GM13977 (cell line): ENCODE data around the gene BRSK2.

ENCODE experiments used
- DNase-seq: peaks from one replicate; pipeline ENCODE4 v3.0.0; 2012; ENCODE audit warnings: low spot score
- in situ Hi-C: fragments of 300-500 bp; cut with MboI; formaldehyde crosslinking; loops from one replicate; pipeline ENCODE4 v1.12.0; 2022; ENCODE audit warnings: low sequenced_read_pairs, low pct_unique_long_range_greater_than_20kb, mixed read lengths, inconsistent platforms; ENCODE audit not compliant: unreplicated experiment
- TF ChIP-seq, protein P1 (sequence below): IDR thresholded peaks from 2 replicates; pipeline ENCODE4 v1.5.1; 2012; ENCODE audit warnings: mild to moderate bottlenecking, control low read depth; ENCODE audit not compliant: insufficient read depth; ENCODE audit errors: extremely low read depth, missing control alignments

The BRSK2 gene

GRCh38 chr11:1461826-1462697 lies 72.3 kb downstream of the BRSK2 start:
- no peak for DNase-seq
- in situ Hi-C loops: no loop called here
- TF ChIP-seq, protein P1, sequence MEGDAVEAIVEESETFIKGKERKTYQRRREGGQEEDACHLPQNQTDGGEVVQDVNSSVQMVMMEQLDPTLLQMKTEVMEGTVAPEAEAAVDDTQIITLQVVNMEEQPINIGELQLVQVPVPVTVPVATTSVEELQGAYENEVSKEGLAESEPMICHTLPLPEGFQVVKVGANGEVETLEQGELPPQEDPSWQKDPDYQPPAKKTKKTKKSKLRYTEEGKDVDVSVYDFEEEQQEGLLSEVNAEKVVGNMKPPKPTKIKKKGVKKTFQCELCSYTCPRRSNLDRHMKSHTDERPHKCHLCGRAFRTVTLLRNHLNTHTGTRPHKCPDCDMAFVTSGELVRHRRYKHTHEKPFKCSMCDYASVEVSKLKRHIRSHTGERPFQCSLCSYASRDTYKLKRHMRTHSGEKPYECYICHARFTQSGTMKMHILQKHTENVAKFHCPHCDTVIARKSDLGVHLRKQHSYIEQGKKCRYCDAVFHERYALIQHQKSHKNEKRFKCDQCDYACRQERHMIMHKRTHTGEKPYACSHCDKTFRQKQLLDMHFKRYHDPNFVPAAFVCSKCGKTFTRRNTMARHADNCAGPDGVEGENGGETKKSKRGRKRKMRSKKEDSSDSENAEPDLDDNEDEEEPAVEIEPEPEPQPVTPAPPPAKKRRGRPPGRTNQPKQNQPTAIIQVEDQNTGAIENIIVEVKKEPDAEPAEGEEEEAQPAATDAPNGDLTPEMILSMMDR: no peak

GRCh38 chr11:1462698-1462975 lies 72.9 kb downstream of the BRSK2 start:
- TF ChIP-seq, protein P1: no peak
- no peak for DNase-seq
- in situ Hi-C loops: no loop called here

GRCh38 chr11:1463056-1463455 lies 73.3 kb downstream of the BRSK2 start:
- in situ Hi-C loops: no loop called here
- DNase-seq: no peak
- TF ChIP-seq, protein P1: no peak

- TF ChIP-seq, protein P1: no peak
- in situ Hi-C loops: no loop called here
- DNase-seq: no peak
Observed at GRCh38 chr11:1466784-1467183, 77.0 kb downstream of the BRSK2 start.

DNA sequence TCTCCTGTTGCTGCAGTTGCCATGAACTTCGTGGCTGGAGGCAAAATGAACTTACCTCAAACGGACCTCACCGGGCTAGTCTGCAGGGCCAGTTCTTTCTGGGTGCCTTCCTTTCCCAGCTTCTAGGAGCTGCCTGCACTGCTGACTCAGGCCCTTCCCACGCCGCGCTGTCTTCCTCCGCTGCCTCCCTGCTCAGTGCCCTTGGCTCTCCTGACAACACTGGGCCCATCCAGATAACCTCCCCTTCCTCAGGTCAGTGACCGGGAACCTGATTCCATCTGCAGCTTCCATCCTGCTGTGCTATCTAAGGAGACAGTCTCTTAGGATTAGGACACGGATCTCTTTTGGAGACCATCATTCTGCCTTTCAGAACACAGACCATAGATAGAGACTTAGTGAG lies 77.5 kb downstream of the BRSK2 start:
- TF ChIP-seq, protein P1: no peak
- in situ Hi-C loops: no loop called here
- no peak for DNase-seq

DNA sequence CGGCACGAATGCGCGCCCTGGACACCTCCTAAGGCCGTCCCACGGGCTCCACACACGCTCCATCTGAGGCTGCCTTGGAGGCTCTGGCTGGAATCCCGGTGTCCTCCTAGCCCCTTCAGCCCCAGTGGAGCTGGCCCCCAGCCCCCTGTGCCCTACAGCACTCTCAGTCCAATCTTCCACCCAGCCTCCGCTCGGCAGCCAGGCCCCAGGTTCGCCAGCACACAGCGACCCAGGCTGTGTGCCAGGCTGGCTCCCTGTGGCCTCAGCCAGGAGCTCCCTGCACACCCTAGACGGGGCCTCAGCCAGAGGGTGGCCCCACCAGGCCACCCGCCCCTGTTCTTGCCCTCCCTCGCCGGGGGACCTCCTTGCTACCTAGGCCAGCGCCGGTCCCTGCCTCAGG lies 78.3 kb downstream of the BRSK2 start:
- DNase-seq: no peak
- in situ Hi-C loops: no loop called here
- TF ChIP-seq, protein P1: no peak

GRCh38 chr11:1468473-1469066 lies 78.8 kb downstream of the BRSK2 start:
- no peak for DNase-seq
- in situ Hi-C loops: no loop called here
- TF ChIP-seq, protein P1: no peak
